Mesendoderm (in vitro differentiated cells): ENCODE measurements around the gene TRPM3.

Experiments used
- DNase-seq: peaks from one replicate; pipeline ENCODE4 v3.0.0; 2013
- H2AK5ac ChIP-seq: 2 replicates; pipeline ENCODE4 v1.6.1; 2013; ENCODE audit warnings: low read length, inconsistent platforms
- H2BK120ac ChIP-seq: 2 replicates; pipeline ENCODE4 v1.6.1; 2013; ENCODE audit warnings: low read depth, mild to moderate bottlenecking, low read length, moderate library complexity, mixed read lengths
- H2BK15ac ChIP-seq: replicated peaks from 2 replicates; pipeline ENCODE4 v1.6.1; 2013; ENCODE audit warnings: low read depth, mild to moderate bottlenecking, moderate library complexity
- H2BK5ac ChIP-seq: 2 replicates; pipeline ENCODE4 v1.6.1; 2013; ENCODE audit warnings: low read length, inconsistent platforms
- H3K18ac ChIP-seq: 2 replicates; pipeline ENCODE4 v1.6.1; 2013; ENCODE audit warnings: mild to moderate bottlenecking, low read length, mixed read lengths
- H3K23ac ChIP-seq: one replicate; pipeline ENCODE4 v1.6.1; 2013; ENCODE audit warnings: low read length
- H3K27ac ChIP-seq: 2 replicates; pipeline ENCODE4 v1.5.1; 2013; ENCODE audit warnings: low read depth, mild to moderate bottlenecking, inconsistent platforms, low read length, moderate library complexity
- H3K27me3 ChIP-seq: 2 replicates; pipeline ENCODE4 v1.6.1; 2013; ENCODE audit warnings: low read length, control low read depth, mild to moderate bottlenecking, inconsistent platforms; ENCODE audit not compliant: insufficient read depth, poor library complexity
- H3K36me3 ChIP-seq: 2 replicates; pipeline ENCODE4 v1.6.1; 2013; ENCODE audit warnings: low read length, inconsistent platforms; ENCODE audit not compliant: control insufficient read depth, insufficient read depth
- H3K4ac ChIP-seq: one replicate; pipeline ENCODE4 v1.6.1; 2013; ENCODE audit warnings: low read depth, mild to moderate bottlenecking, low read length, moderate library complexity
- H3K4me1 ChIP-seq: 2 replicates; pipeline ENCODE4 v1.6.1; 2013; ENCODE audit warnings: low read depth, low read length, inconsistent platforms; ENCODE audit not compliant: control insufficient read depth
- H3K4me2 ChIP-seq: 2 replicates; pipeline ENCODE4 v1.6.1; 2013; ENCODE audit warnings: low read length
- H3K4me3 ChIP-seq: 2 replicates; pipeline ENCODE4 v1.5.1; 2013; ENCODE audit warnings: mild to moderate bottlenecking, low read length
- H3K56ac ChIP-seq: one replicate; pipeline ENCODE4 v1.6.1; 2013; ENCODE audit warnings: low read length
- H3K79me1 ChIP-seq: 2 replicates; pipeline ENCODE4 v1.6.1; 2013; ENCODE audit warnings: low read length, inconsistent platforms
- H3K79me2 ChIP-seq: 2 replicates; pipeline ENCODE4 v1.6.1; 2013; ENCODE audit warnings: mild to moderate bottlenecking, low read length; ENCODE audit not compliant: control insufficient read depth, insufficient read depth
- H3K9ac ChIP-seq: 2 replicates; pipeline ENCODE4 v1.6.1; 2013; ENCODE audit warnings: low read length, inconsistent platforms
- H4K5ac ChIP-seq: one replicate; pipeline ENCODE4 v1.6.1; 2013; ENCODE audit warnings: low read length
- H4K8ac ChIP-seq: one replicate; pipeline ENCODE4 v1.6.1; 2013; ENCODE audit warnings: low read depth, mild to moderate bottlenecking, control low read depth, low read length, moderate library complexity
- WGBS: extraction: QIAGEN DNeasy Blood & Tissue Kit; methylation state at CpG from one replicate; pipeline ENCODE4 v1.1.7; 2013; ENCODE audit warnings: low lambda C conversion rate, missing lambda C conversion rate; ENCODE audit not compliant: insufficient coverage; ENCODE audit errors: extremely low coverage; 5-methylcytosine and 5-hydroxymethylcytosine counted together

Gene TRPM3

GRCh38 chr9:70564468-70565335, 556.7 kb downstream of the TRPM3 start:
- Histone ChIP-seq H3K27ac (no peak overlapping the region), H2AK5ac (no peak overlapping the region), H4K8ac (no peak overlapping the region), H3K56ac (no peak overlapping the region), H2BK15ac (no peak overlapping the region), H3K4ac (no peak overlapping the region), H2BK120ac (no peak overlapping the region), H3K4me1 (no peaks in the 10 kb centered on the region), H3K18ac (no peak overlapping the region), H2BK5ac (no peak overlapping the region), H3K27me3 (no peaks in the 10 kb centered on the region), H3K23ac (no peak overlapping the region), H3K9ac (no peak overlapping the region), H3K79me2 (no peaks in the 10 kb centered on the region), H4K5ac (no peak overlapping the region), H3K4me2 (no peak overlapping the region), H3K36me3 (no peaks in the 10 kb centered on the region), H3K4me3 (no peak overlapping the region), H3K79me1 (no peaks in the 10 kb centered on the region)
- no CpG with 5 or more reads among the region's 8 CpGs for WGBS
- DNase-seq: no peak

DNA sequence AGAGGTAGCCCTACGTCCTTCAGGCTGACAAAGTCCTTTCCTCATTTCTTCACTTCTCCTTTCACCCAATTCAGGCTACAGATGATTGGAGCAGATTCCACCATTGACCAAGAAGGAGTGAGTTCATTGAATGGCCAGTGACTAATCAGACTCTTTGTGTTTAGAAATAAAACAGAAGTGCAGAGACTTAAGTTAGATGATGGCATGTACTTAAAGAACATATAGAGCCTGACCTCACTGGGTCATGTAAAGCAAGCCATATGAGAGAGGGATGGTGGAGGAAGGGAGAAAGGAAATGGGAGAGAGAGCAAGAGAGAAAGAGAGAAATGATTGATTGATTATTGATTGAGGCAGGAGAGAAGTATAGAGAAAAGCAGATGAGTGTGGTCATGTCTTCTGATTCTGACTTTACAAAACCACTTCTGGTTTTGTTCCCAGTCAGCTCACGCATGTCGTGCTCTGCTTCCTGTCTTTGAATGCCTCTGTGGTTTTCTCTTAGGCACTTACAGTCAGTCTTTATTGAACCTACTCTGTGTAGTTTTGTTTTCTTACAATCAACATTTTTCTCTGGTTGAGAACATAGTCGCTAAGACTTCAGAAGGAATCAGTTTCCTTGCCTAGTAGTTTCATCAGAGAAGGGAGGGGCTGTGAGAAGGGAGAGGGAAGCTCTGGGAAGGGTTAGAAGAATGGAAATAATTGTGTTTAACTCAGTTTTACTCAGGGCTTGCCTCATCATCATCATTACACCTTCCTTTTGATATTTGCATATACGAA, 557.8 kb downstream of the TRPM3 start:
- Histone ChIP-seq H3K27ac (no peak overlapping the region), H3K9ac (no peak overlapping the region), H3K4ac (no peak overlapping the region), H3K79me2 (no peaks in the 10 kb centered on the region), H3K56ac (no peak overlapping the region), H2AK5ac (no peak overlapping the region), H2BK120ac (no peak overlapping the region), H4K5ac (no peak overlapping the region), H3K27me3 (no peaks in the 10 kb centered on the region), H3K4me3 (no peak overlapping the region), H3K79me1 (no peaks in the 10 kb centered on the region), H3K4me2 (no peak overlapping the region), H3K18ac (no peak overlapping the region), H2BK5ac (no peak overlapping the region), H4K8ac (no peak overlapping the region), H3K36me3 (no peaks in the 10 kb centered on the region), H3K4me1 (no peaks in the 10 kb centered on the region), H3K23ac (no peak overlapping the region), H2BK15ac (no peak overlapping the region)
- DNase-seq: no peak
- no CpG with 5 or more reads among the region's 5 CpGs for WGBS

DNA sequence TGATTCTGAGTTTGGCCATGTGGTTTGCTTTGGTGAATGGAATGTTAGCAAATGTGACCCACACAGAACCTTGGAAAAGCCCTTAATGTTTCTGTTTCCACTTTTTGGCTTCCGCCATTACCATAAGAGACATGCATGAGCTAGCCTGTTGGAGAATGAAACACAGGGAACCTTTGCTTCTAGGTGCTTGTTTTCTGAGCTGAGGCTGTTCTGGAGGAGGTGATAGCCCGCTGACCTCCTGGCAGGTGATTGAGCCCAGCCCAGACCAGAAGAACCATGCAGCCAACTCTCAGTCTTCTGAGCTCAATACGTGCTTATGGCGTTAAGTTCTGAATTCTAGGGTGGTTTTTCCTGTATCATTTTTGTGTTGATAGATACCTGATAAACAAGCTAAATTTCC, 558.4 kb downstream of the TRPM3 start:
- no peak overlapping the region for H2AK5ac ChIP-seq
- H3K27me3 ChIP-seq: no peaks in the 10 kb centered on the region
- H3K79me1 ChIP-seq: no peaks in the 10 kb centered on the region
- WGBS: no CpG with 5 or more reads among the region's 4 CpGs
- no peak overlapping the region for H3K4ac ChIP-seq
- H3K4me2 ChIP-seq: no peak overlapping the region
- no peak overlapping the region for H3K23ac ChIP-seq
- DNase-seq: no peak
- H2BK5ac ChIP-seq: no peak overlapping the region
- no peaks in the 10 kb centered on the region for H3K36me3 ChIP-seq
- no peak overlapping the region for H3K18ac ChIP-seq
- H3K56ac ChIP-seq: no peak overlapping the region
- H2BK15ac ChIP-seq: no peak overlapping the region
- no peaks in the 10 kb centered on the region for H3K4me1 ChIP-seq
- no peak overlapping the region for H3K27ac ChIP-seq
- H3K4me3 ChIP-seq: no peak overlapping the region
- H4K8ac ChIP-seq: no peak overlapping the region
- no peak overlapping the region for H3K9ac ChIP-seq
- H4K5ac ChIP-seq: no peak overlapping the region
- no peak overlapping the region for H2BK120ac ChIP-seq
- H3K79me2 ChIP-seq: no peaks in the 10 kb centered on the region

GRCh38 chr9:70561786-70562395, 559.5 kb downstream of the TRPM3 start:
- no peak overlapping the region for H3K4me3 ChIP-seq
- H3K9ac ChIP-seq: no peak overlapping the region
- H3K4me1 ChIP-seq: no peaks in the 10 kb centered on the region
- H3K18ac ChIP-seq: no peak overlapping the region
- H3K36me3 ChIP-seq: no peaks in the 10 kb centered on the region
- no peaks in the 10 kb centered on the region for H3K79me1 ChIP-seq
- no peak overlapping the region for H3K4ac ChIP-seq
- H3K27me3 ChIP-seq: no peaks in the 10 kb centered on the region
- no peak overlapping the region for H2BK120ac ChIP-seq
- no CpG with 5 or more reads among the region's 3 CpGs for WGBS
- H2AK5ac ChIP-seq: no peak overlapping the region
- no peak overlapping the region for H3K56ac ChIP-seq
- H2BK15ac ChIP-seq: no peak overlapping the region
- H4K8ac ChIP-seq: no peak overlapping the region
- no peaks in the 10 kb centered on the region for H3K79me2 ChIP-seq
- no peak overlapping the region for H2BK5ac ChIP-seq
- H3K23ac ChIP-seq: no peak overlapping the region
- no peak overlapping the region for H3K27ac ChIP-seq
- DNase-seq: no peak
- no peak overlapping the region for H3K4me2 ChIP-seq
- H4K5ac ChIP-seq: no peak overlapping the region

GRCh38 chr9:70561111-70561510, 560.3 kb downstream of the TRPM3 start:
- no peak overlapping the region for H2BK120ac ChIP-seq
- H2BK15ac ChIP-seq: no peak overlapping the region
- no peak overlapping the region for H3K4ac ChIP-seq
- H3K4me2 ChIP-seq: no peak overlapping the region
- no peaks in the 10 kb centered on the region for H3K79me1 ChIP-seq
- no CpG with 5 or more reads among the region's 4 CpGs for WGBS
- no peak overlapping the region for H2AK5ac ChIP-seq
- no peak overlapping the region for H3K23ac ChIP-seq
- H3K4me3 ChIP-seq: no peak overlapping the region
- no peak overlapping the region for H3K56ac ChIP-seq
- H2BK5ac ChIP-seq: no peak overlapping the region
- H3K36me3 ChIP-seq: no peaks in the 10 kb centered on the region
- no peak overlapping the region for H4K8ac ChIP-seq
- no peak overlapping the region for H4K5ac ChIP-seq
- DNase-seq: no peak
- H3K27me3 ChIP-seq: no peaks in the 10 kb centered on the region
- H3K18ac ChIP-seq: no peak overlapping the region
- H3K79me2 ChIP-seq: no peaks in the 10 kb centered on the region
- no peak overlapping the region for H3K27ac ChIP-seq
- no peak overlapping the region for H3K9ac ChIP-seq
- H3K4me1 ChIP-seq: no peaks in the 10 kb centered on the region
